Measurements from ENCODE around the gene HLA-DQA2.
"Not testable (repeated sequence)": the region's sequence is repeated elsewhere in the genome, so short reads cannot be mapped to it uniquely, and the experiment has no call there.

Gene HLA-DQA2

DNA sequence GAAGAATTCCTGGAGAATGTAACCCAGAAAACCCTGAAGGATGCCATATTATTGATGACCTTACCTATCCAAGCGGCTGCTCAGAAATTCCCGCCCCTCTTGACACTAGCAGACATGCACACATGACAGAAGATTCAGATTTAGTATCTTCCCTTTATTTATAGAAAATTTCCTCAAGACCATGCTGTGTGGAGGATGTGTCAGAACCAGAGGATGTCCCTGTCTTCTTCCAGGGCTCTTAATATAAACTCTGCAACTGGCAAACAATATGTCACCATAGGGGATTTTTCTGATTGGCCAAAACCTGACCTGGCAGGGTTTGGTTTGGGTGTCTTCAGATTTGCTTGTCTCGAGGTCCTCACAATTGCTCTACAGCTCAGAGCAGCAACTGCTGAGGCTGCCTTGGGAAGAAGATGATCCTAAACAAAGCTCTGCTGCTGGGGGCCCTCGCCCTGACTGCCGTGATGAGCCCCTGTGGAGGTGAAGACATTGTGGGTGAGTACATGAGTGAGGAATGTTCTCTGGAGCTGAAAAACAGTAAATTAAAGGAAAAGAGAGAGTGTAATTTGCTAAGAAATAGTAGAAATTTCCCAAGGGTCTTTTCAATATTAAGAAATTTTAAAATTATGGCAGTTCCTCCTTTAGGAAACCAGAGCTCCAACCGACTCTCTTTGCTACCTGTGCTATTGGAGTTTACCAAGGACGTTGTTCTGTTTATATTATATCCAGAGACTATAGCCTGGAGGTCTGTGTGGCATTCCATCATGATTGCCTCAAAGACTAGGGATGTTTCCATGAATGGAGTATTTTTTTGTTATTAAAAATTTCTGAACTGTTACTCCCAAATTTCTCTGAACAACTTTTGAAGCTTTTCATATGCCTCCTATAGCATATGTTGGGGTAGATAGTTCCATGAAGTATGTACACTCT is at the start of gene HLA-DQA2:
HLA-DQA2 (plus strand) TSS at position 361 of the 930 bp plus-strand sequence; CDS start at position 414, 53 bp downstream.
- no peaks in the 10 kb centered on the region for H3K4me1 ChIP-seq (ENCODE audit: control insufficient read depth in 1 of 2, insufficient read depth in 2 of 2, low read length in 2 of 2)
- H3K27ac ChIP-seq (ENCODE audit: low read length): no peak within 1 kb of the TSS
- H3K27me3 ChIP-seq (ENCODE audit: low read depth, low read length): no peaks in the 10 kb centered on the region
- no peak within 1 kb of the TSS for H3K4me3 ChIP-seq (ENCODE audit: low read depth in 1 of 2, low read length in 2 of 2)
- no peaks in the 10 kb centered on the region for H3K9me3 ChIP-seq (ENCODE audit: control insufficient read depth in 1 of 2, low read length in 2 of 2)
- no peaks in the 10 kb centered on the region for H3K36me3 ChIP-seq (ENCODE audit: control insufficient read depth in 1 of 2, insufficient read depth in 2 of 2, low read length in 2 of 2)

DNA sequence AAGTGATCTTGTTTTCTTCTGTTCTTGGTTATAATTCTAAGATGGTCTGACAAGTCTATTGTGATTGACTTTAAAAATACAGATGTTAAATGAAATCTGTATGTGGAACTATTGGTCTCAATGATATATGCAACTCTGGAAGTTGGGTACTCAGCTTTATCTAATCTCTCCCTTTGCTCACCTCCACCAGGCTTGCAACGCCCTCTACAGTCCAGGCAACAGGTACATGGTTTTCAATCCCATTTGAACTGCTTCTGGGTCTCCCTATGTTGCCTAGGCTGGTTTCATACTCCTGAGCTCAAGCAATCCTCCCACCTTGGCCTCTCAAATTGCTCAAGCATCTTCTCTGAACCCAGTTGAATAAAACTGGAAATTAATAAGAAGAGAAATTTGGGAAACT is 49.2 kb upstream of the HLA-DQA2 start:
- no peaks in the 10 kb centered on the region for H3K36me3 ChIP-seq (ENCODE audit: control insufficient read depth in 1 of 2, insufficient read depth in 2 of 2, low read length in 2 of 2)

DNA sequence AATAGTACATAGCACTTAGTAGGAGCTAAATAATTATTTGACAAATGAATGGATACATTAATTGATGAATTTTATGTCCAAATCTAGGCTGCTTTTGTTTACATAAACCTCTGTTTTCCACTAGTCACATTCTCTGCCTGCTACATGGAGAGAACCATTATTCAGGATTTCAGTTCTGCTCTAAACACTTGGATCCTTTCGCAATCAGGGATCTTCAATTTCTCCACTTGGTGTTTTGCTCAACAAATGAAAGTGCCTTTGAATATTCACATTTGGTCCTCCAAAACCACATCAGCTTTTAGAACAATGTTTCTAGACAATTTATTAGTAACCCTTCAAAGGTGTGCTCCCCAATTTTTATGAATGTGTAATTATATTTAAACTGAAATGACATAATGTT is 44.2 kb upstream of the HLA-DQA2 start:
- H3K4me3 ChIP-seq (ENCODE audit: low read depth in 1 of 2, low read length in 2 of 2): no peak overlapping the region
- no peaks in the 10 kb centered on the region for H3K36me3 ChIP-seq (ENCODE audit: control insufficient read depth in 1 of 2, insufficient read depth in 2 of 2, low read length in 2 of 2)
- H3K27me3 ChIP-seq (ENCODE audit: low read depth, low read length): no peaks in the 10 kb centered on the region

More for the DNA sequence above, 49.2 kb upstream of the HLA-DQA2 start:
- H3K27ac ChIP-seq (ENCODE audit: low read length): no peak overlapping the region
- H3K27me3 ChIP-seq (ENCODE audit: low read depth, low read length): no peaks in the 10 kb centered on the region
- no peak overlapping the region for H3K4me3 ChIP-seq (ENCODE audit: low read depth in 1 of 2, low read length in 2 of 2)
- H3K4me1 ChIP-seq (ENCODE audit: control insufficient read depth in 1 of 2, insufficient read depth in 2 of 2, low read length in 2 of 2): no peaks in the 10 kb centered on the region
- no peaks in the 10 kb centered on the region for H3K9me3 ChIP-seq (ENCODE audit: control insufficient read depth in 1 of 2, low read length in 2 of 2)

DNA sequence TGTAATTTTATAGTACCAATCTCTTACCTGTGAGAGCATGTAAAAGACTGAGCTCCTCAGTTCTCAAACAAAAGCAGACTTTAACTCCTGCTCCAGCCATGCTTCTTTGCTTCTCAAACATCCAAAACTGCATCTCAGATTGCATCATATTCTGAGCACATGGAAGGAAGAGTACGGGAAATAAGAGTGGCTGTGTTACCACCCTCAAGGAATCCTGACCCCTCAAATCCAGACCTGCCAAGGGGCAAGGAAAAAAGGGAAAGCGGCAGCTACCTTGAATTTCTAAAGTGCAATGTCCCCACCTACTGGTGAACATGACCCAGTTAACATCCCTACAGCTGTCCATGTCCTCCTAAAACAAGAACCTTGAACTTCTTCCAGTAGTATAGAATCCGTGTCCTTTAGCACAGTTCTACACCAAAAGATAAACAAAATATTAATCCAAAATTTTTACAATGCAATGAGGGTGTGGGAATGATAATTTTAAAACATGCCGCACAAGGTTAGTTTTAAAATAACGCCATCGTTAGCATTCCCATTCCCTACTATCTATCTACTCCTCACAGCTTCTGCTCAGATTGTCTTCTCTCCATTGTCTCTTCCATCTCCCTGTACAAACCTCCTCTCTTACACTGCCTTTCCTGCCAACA is 40.7 kb upstream of the HLA-DQA2 start:
- no peak overlapping the region for H3K27ac ChIP-seq (ENCODE audit: low read length)
- no peak overlapping the region for H3K4me3 ChIP-seq (ENCODE audit: low read depth in 1 of 2, low read length in 2 of 2)
- H3K36me3 ChIP-seq (ENCODE audit: control insufficient read depth in 1 of 2, insufficient read depth in 2 of 2, low read length in 2 of 2): no peaks in the 10 kb centered on the region
- H3K27me3 ChIP-seq (ENCODE audit: low read depth, low read length): no peaks in the 10 kb centered on the region
- H3K4me1 ChIP-seq (ENCODE audit: control insufficient read depth in 1 of 2, insufficient read depth in 2 of 2, low read length in 2 of 2): no peaks in the 10 kb centered on the region
- H3K9me3 ChIP-seq (ENCODE audit: control insufficient read depth in 1 of 2, low read length in 2 of 2): no peaks in the 10 kb centered on the region

More for the DNA sequence above, 44.2 kb upstream of the HLA-DQA2 start:
- Histone ChIP-seq H3K4me1 (ENCODE audit: control insufficient read depth in 1 of 2, insufficient read depth in 2 of 2, low read length in 2 of 2) (no peaks in the 10 kb centered on the region), H3K27ac (ENCODE audit: low read length) (no peak overlapping the region), H3K9me3 (ENCODE audit: control insufficient read depth in 1 of 2, low read length in 2 of 2) (no peaks in the 10 kb centered on the region)

DNA sequence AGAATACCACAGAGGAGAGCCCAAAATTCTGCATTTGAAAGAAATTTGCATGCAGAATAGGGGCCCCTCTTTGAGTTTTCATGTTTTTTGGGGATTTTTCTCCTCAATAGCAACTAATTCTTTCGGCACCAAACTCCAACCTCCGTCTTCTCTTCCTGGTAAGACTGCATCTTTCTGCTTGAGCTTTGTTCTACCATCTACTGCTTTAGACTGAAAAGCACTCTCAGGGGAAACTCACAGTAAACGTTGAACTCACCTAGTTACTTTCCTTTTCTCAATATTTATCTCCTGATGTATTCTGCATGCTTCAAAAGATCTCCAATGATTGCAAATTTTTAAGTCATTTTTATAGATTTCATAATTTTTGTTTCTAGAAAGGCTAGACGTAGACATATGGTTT is 37.8 kb upstream of the HLA-DQA2 start:
- H3K27ac ChIP-seq (ENCODE audit: low read length): no peak overlapping the region
- H3K27me3 ChIP-seq (ENCODE audit: low read depth, low read length): no peaks in the 10 kb centered on the region
- no peaks in the 10 kb centered on the region for H3K4me1 ChIP-seq (ENCODE audit: control insufficient read depth in 1 of 2, insufficient read depth in 2 of 2, low read length in 2 of 2)
- H3K9me3 ChIP-seq (ENCODE audit: control insufficient read depth in 1 of 2, low read length in 2 of 2): no peaks in the 10 kb centered on the region
- H3K36me3 ChIP-seq (ENCODE audit: control insufficient read depth in 1 of 2, insufficient read depth in 2 of 2, low read length in 2 of 2): no peaks in the 10 kb centered on the region
- H3K4me3 ChIP-seq (ENCODE audit: low read depth in 1 of 2, low read length in 2 of 2): no peak overlapping the region

DNA sequence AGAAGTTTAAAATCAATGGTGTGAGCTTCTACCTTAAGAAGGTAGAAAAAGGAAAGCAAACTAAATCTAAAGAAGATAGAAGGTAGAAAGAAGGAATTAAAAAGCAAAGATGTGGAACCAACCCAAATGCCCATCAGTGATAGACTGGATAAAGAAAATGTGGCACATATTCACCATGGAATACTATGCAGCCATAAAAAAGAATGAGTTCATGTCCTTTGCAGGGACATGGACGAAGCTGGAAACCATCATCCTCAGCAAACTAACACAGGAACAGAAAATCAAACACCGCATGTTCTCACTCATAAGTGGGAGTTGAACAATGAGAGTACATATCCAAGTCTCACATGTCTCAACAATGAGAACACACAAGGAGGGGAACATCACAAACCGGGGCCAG is 36.0 kb upstream of the HLA-DQA2 start:
- not testable (repeated sequence) for H3K9me3 ChIP-seq (ENCODE audit: control insufficient read depth in 1 of 2, low read length in 2 of 2); H3K36me3 ChIP-seq (ENCODE audit: control insufficient read depth in 1 of 2, insufficient read depth in 2 of 2, low read length in 2 of 2); H3K27me3 ChIP-seq (ENCODE audit: low read depth, low read length)

DNA sequence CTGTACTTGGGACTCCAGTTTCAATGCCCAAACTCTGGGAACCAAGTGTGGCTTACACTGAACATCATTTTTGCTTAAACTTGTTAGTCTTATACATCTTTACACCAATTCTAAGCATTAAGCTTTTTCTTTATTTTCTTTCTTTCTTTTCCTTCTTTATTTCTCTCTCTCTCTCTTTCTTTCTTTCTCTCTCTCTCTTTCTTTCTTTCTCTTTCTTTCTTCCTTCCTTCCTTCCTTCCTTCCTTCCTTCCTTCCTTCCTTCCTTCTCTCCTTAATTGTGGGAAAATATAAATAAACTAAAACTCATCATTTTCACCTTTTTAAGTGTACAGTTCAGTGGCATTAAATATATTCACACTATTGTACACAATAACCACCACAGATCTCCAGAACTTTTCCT is 31.6 kb upstream of the HLA-DQA2 start:
- H3K4me3 ChIP-seq (ENCODE audit: low read depth in 1 of 2, low read length in 2 of 2): no peak overlapping the region
- no peaks in the 10 kb centered on the region for H3K9me3 ChIP-seq (ENCODE audit: control insufficient read depth in 1 of 2, low read length in 2 of 2)
- H3K27ac ChIP-seq (ENCODE audit: low read length): no peak overlapping the region
- no peaks in the 10 kb centered on the region for H3K27me3 ChIP-seq (ENCODE audit: low read depth, low read length)
- no peaks in the 10 kb centered on the region for H3K4me1 ChIP-seq (ENCODE audit: control insufficient read depth in 1 of 2, insufficient read depth in 2 of 2, low read length in 2 of 2)
- no peaks in the 10 kb centered on the region for H3K36me3 ChIP-seq (ENCODE audit: control insufficient read depth in 1 of 2, insufficient read depth in 2 of 2, low read length in 2 of 2)

More for the DNA sequence above, 36.0 kb upstream of the HLA-DQA2 start:
- H3K27ac ChIP-seq (ENCODE audit: low read length); H3K4me3 ChIP-seq (ENCODE audit: low read depth in 1 of 2, low read length in 2 of 2); H3K4me1 ChIP-seq (ENCODE audit: control insufficient read depth in 1 of 2, insufficient read depth in 2 of 2, low read length in 2 of 2): not testable (repeated sequence)

DNA sequence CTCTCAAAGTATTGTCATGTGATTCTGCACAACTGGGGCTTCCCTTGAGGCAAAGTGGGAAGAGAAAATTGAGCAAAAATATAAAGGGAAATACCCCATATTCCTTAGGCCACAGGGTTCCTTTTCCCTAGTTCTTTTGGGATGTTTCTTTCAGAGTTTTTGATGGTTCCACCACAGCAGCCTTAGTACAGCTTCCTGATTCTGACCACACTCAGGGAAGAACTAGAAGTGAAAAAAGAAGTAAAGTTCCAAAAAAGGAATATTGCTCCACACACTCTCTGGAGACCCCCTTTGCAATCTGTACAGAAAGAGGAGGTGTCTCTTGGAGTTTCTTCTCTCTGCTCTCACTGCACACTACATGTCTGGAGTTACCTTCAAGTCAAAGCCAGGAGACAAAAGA is 27.9 kb upstream of the HLA-DQA2 start:
- H3K4me3 ChIP-seq (ENCODE audit: low read depth in 1 of 2, low read length in 2 of 2): no peak overlapping the region
- no peaks in the 10 kb centered on the region for H3K36me3 ChIP-seq (ENCODE audit: control insufficient read depth in 1 of 2, insufficient read depth in 2 of 2, low read length in 2 of 2)
- no peaks in the 10 kb centered on the region for H3K27me3 ChIP-seq (ENCODE audit: low read depth, low read length)
- no peaks in the 10 kb centered on the region for H3K9me3 ChIP-seq (ENCODE audit: control insufficient read depth in 1 of 2, low read length in 2 of 2)
- H3K4me1 ChIP-seq (ENCODE audit: control insufficient read depth in 1 of 2, insufficient read depth in 2 of 2, low read length in 2 of 2): no peaks in the 10 kb centered on the region
- H3K27ac ChIP-seq (ENCODE audit: low read length): no peak overlapping the region

DNA sequence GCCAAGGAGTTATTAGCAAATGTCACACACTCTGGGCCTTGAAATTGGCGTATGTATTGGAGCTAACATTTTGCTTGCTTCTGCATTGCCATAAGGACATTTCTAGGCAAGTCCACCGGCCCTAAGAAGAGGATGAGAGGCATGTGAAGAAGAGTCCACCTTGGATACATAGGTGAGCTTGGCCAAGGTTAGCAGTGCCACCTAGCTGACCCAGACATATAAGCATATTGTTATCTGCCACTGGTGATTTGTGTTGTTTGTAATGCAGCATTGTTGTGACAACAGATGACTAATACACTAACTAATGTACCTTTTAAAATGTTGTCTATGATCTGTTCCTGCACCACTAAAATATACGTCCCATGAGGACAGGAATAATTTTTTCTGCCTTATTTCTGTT is 24.8 kb upstream of the HLA-DQA2 start:
- Histone ChIP-seq H3K27ac (ENCODE audit: low read length) (no peak overlapping the region), H3K27me3 (ENCODE audit: low read depth, low read length) (no peaks in the 10 kb centered on the region), H3K9me3 (ENCODE audit: control insufficient read depth in 1 of 2, low read length in 2 of 2) (no peaks in the 10 kb centered on the region), H3K4me1 (ENCODE audit: control insufficient read depth in 1 of 2, insufficient read depth in 2 of 2, low read length in 2 of 2) (no peaks in the 10 kb centered on the region), H3K4me3 (ENCODE audit: low read depth in 1 of 2, low read length in 2 of 2) (no peak overlapping the region), H3K36me3 (ENCODE audit: control insufficient read depth in 1 of 2, insufficient read depth in 2 of 2, low read length in 2 of 2) (no peaks in the 10 kb centered on the region)

DNA sequence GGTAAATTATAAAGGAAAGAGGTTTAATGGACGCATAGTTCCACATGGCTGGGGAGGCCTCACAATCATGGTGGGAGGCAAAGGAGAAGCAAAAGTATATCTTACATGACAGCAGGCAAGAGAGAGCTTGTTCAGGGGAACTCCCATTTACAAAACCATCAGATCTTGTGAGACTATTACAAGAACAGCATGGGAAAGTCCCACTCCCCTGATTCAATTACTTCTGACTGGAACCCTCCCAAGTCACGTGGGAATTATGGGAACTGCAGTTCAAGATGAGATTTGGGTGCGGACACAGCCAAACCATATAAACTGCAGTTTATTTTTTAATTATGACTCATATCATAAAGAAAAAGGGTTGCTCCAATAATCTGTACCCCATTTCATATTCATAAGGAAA is 22.3 kb upstream of the HLA-DQA2 start:
- Histone ChIP-seq H3K27me3 (ENCODE audit: low read depth, low read length) (no peaks in the 10 kb centered on the region), H3K4me1 (ENCODE audit: control insufficient read depth in 1 of 2, insufficient read depth in 2 of 2, low read length in 2 of 2) (no peaks in the 10 kb centered on the region), H3K4me3 (ENCODE audit: low read depth in 1 of 2, low read length in 2 of 2) (no peak overlapping the region), H3K36me3 (ENCODE audit: control insufficient read depth in 1 of 2, insufficient read depth in 2 of 2, low read length in 2 of 2) (no peaks in the 10 kb centered on the region), H3K27ac (ENCODE audit: low read length) (no peak overlapping the region), H3K9me3 (ENCODE audit: control insufficient read depth in 1 of 2, low read length in 2 of 2) (no peaks in the 10 kb centered on the region)

DNA sequence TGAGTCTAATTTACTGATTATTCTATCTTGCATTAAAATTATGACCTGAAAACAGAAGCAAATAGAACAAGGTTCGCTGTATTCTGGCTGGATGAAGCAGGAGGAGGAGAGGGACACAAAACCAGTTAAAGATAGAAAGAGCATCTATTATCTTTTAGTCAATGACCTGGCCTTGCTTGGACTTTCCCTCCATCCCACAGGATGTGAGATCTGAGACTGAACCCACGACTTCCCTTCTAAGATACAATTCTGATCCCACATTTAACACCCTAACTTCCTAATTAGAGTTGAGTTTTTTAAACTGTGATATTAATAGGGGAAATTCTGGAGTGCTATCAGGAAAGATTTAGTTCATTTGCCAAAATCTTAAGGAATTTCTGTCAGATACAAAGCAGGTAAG is 3.1 kb upstream of the HLA-DQA2 start:
- Histone ChIP-seq H3K9me3 (ENCODE audit: control insufficient read depth in 1 of 2, low read length in 2 of 2) (no peaks in the 10 kb centered on the region), H3K36me3 (ENCODE audit: control insufficient read depth in 1 of 2, insufficient read depth in 2 of 2, low read length in 2 of 2) (no peaks in the 10 kb centered on the region), H3K4me3 (ENCODE audit: low read depth in 1 of 2, low read length in 2 of 2) (no peak overlapping the region), H3K27me3 (ENCODE audit: low read depth, low read length) (peaks cover 6% of the 10 kb centered on the region), H3K4me1 (ENCODE audit: control insufficient read depth in 1 of 2, insufficient read depth in 2 of 2, low read length in 2 of 2) (no peaks in the 10 kb centered on the region), H3K27ac (ENCODE audit: low read length) (no peak overlapping the region)
